Chondrocyte (in vitro differentiated cells): ENCODE results near the gene XYLB. TPM values are rescaled to one million over a fixed set of nuclear protein-coding genes. Genes with fewer than 3 reads are reported as not detected.
"Not testable (repeated sequence)": the region's sequence is repeated elsewhere in the genome, so short reads cannot be mapped to it uniquely, and the experiment has no call there.

Experiments used
- DNase-seq: peaks from one replicate; pipeline ENCODE4 v3.0.0; 2021; ENCODE audit warnings: mixed read lengths, low spot score
- H3K27ac Mint-ChIP-seq: one replicate; pipeline ENCODE4 v1.8.0; 2021; ENCODE audit warnings: mild to moderate bottlenecking, moderate library complexity, mixed read lengths; ENCODE audit not compliant: unreplicated experiment
- H3K27me3 Mint-ChIP-seq: 2 replicates; pipeline ENCODE4 v1.8.0; 2021; ENCODE audit warnings: low read depth, mixed read lengths
- H3K36me3 Mint-ChIP-seq: 2 replicates; pipeline ENCODE4 v1.8.0; 2021; ENCODE audit warnings: low read depth, mixed read lengths
- H3K4me1 Mint-ChIP-seq: 2 replicates; pipeline ENCODE4 v1.8.0; 2021; ENCODE audit warnings: low read depth, mild to moderate bottlenecking, mixed read lengths
- H3K4me3 Mint-ChIP-seq: one replicate; pipeline ENCODE4 v1.8.0; 2021; ENCODE audit warnings: mild to moderate bottlenecking, moderate library complexity, mixed read lengths; ENCODE audit not compliant: unreplicated experiment
- H3K9me3 Mint-ChIP-seq: 2 replicates; pipeline ENCODE4 v1.8.0; 2021; ENCODE audit warnings: low read depth, mixed read lengths
- long read RNA-seq: library from polyadenylated mRNA; stranded (forward); transcript quantifications from one replicate; pipeline ENCODE4 v2.0.0, GENCODE V29; 2021
- total RNA-seq: library from RNA; stranded (reverse); gene quantifications from 3 replicates; pipeline ENCODE4 v1.2.1, GENCODE V29; 2021
- TF ChIP-seq, protein P1 (sequence below): fragments of 200-600 bp; sonication (generic); IDR thresholded peaks from 2 replicates; pipeline ENCODE4 v1.5.0; 2021; ENCODE audit warnings: antibody characterized with exemption, mild to moderate bottlenecking, moderate library complexity

The XYLB gene
- total RNA-seq = 3.9 to 6.8 TPM (median 4.7 TPM) in 3 replicates
- long read RNA-seq, partial matches to known transcripts = 0 of 1 reads
- long read RNA-seq, other reads (novel, unspliced or antisense) = 1 of 1 reads

DNA sequence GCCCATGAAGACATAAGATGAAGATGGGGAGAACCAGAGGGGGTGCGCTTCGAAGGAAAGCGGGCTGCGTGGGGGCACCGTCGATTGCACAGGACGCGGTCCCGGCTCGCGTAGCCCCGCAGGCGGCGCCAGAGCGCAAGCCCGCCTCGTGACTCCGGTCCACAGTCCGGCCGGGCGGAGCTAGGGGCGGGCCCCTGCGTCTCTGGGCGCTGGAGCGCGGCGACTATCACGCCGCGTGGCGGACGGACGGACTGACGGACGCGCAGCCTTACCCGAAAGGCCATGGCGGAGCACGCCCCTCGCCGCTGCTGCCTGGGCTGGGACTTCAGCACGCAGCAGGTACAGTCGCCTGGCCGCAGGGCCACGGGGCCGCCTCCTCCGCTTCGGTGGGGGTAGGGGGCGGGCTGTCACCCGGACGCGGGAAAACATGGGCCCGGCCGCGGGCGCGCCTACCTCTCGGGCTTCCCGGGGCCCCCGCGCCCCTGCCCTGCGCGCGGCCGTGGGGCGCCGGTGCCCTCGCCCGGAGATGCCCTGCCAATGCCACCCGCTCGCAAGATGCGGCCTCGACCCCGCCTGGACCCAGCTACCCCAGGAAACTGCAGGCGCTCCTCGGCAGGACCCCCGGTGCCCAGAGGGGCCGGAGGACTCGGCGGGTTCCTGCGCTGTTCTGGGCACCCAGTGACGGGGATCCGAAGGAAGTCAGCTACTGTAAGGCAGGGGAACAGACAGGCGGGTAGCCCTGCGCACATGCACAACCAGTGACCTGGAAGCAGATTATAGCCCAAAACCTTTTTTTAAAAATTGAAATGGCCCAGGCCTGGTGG, at the start of gene XYLB:
Gene XYLB, plus strand, starts transcription at position 199 of the 824 bp plus-strand sequence. Its CDS starts 84 bp downstream, at position 283.
- no peaks in the 10 kb centered on the region for H3K36me3 Mint-ChIP-seq
- peak within 1 kb of the TSS; percentile 32 for H3K27ac Mint-ChIP-seq
- TF ChIP-seq, protein P1, sequence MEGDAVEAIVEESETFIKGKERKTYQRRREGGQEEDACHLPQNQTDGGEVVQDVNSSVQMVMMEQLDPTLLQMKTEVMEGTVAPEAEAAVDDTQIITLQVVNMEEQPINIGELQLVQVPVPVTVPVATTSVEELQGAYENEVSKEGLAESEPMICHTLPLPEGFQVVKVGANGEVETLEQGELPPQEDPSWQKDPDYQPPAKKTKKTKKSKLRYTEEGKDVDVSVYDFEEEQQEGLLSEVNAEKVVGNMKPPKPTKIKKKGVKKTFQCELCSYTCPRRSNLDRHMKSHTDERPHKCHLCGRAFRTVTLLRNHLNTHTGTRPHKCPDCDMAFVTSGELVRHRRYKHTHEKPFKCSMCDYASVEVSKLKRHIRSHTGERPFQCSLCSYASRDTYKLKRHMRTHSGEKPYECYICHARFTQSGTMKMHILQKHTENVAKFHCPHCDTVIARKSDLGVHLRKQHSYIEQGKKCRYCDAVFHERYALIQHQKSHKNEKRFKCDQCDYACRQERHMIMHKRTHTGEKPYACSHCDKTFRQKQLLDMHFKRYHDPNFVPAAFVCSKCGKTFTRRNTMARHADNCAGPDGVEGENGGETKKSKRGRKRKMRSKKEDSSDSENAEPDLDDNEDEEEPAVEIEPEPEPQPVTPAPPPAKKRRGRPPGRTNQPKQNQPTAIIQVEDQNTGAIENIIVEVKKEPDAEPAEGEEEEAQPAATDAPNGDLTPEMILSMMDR = peak; percentile 91
- H3K4me1 Mint-ChIP-seq = peaks cover 5% of the 10 kb centered on the region
- no peaks in the 10 kb centered on the region for H3K27me3 Mint-ChIP-seq
- DNase-seq = peak; percentile 93
- H3K9me3 Mint-ChIP-seq = no peaks in the 10 kb centered on the region
- peak within 1 kb of the TSS; percentile 74 for H3K4me3 Mint-ChIP-seq

DNA sequence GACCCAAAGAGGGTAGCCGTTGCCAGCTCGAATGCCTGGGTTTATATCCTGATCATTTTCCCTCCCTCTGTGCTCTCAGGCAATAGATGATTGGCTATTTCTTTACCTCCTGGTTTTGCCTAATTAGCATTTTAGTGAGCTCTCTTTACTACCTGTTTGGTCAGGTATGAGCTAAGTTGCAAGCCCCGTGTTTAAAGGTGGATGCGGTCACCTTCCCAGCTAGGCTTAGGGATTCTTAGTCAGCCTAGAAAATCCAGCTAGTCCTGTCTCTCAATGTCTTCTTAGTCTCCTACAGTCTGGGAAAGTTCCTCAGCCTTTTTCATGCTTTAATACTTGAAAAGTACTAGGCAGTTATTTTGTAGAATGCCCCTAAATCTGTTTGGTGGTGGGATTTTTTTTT, 49.5 kb upstream of the XYLB start:
- DNase-seq, H3K36me3 Mint-ChIP-seq, H3K4me3 Mint-ChIP-seq, H3K9me3 Mint-ChIP-seq, H3K4me1 Mint-ChIP-seq, H3K27me3 Mint-ChIP-seq, H3K27ac Mint-ChIP-seq: not testable (repeated sequence)

DNA sequence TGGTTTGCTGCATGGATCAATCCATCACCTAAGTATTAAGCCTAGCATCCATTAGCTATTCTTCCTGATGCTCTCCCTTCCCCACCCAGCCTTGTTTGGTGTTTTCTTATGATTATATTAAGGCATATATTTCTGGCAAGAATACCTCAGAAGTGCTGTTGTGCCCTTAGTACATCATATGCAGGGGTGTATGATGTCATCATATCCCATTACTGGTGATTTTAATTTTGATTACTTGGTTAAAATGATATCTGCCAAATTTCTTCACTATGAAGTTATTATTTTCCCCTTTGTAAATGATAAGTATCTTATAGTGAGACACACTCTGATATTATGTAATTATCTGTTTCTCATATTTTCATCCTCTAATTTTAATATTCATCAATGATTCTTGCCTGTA, 49.0 kb upstream of the XYLB start:
- DNase-seq = no peak
- Mint-ChIP-seq H3K4me1 (no peaks in the 10 kb centered on the region), H3K36me3 (no peaks in the 10 kb centered on the region), H3K27ac (no peak overlapping the region), H3K9me3 (no peaks in the 10 kb centered on the region), H3K27me3 (no peaks in the 10 kb centered on the region), H3K4me3 (no peak overlapping the region)
- TF ChIP-seq, protein P1 = no peak

DNA sequence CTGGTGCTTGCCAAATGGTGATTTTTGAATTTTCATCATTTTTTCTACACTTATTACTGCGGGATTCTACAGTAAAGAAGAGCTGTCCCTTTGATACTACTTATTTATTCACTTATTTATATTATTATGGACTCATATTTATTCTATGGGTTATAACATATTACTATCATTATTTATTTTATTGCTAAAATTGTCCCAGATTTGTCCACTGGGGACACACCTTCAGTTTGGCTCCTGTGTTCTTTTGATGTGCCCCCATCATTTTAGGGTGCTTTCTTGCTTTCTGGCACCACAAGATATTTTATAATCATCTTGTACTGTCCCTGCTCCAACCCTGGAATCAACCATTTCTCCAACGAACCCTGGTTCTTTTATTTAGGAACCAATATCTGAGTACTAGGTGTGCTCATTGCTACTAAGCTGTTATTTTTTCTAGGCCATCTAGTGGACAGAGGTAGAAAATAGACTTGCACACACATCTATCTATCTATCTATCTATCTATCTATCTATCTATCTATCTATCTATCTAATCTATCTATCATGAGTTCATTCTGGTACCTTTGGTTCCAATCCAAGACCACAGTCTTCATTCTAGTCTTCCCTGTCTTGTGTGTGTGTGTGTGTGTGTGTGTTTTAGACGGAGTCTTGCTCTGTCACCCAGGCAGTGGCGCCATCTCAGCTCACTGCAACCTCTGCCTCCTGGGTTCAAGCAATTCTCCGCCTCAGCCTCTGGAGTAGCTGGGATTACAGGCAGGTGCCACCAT, 48.5 kb upstream of the XYLB start:
- no peak for DNase-seq
- TF ChIP-seq, protein P1 = peak; percentile 79
- Mint-ChIP-seq H3K4me1 (no peaks in the 10 kb centered on the region), H3K36me3 (no peaks in the 10 kb centered on the region), H3K27ac (no peak overlapping the region), H3K9me3 (no peaks in the 10 kb centered on the region), H3K27me3 (no peaks in the 10 kb centered on the region), H3K4me3 (no peak overlapping the region)

DNA sequence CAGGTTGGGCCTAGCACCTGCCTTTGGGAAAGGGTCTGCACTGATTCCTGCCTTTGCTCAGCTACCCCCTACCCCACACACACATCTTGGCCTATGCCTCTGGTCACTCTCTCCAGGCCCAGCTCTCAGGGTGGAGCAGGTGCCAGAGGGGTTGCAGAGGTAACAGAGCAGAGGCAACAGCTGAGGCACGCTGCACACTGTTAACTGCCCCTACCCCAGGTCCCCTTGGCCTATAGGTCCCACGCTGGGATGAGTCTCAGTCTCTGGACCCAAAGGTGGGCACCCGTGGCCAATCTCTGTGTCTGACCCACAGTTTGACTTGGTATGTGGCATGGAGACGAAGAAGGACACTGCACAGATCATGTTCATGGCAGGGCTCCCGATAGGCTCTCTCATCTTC, 39.6 kb upstream of the XYLB start:
- Mint-ChIP-seq H3K4me1 (no peaks in the 10 kb centered on the region), H3K27ac (no peak overlapping the region), H3K36me3 (peaks cover 22% of the 10 kb centered on the region), H3K4me3 (no peak overlapping the region), H3K27me3 (no peaks in the 10 kb centered on the region), H3K9me3 (peaks cover 3% of the 10 kb centered on the region)
- DNase-seq = no peak
- TF ChIP-seq, protein P1 = no peak
